MM.1S (cell line): ENCODE measurements around the gene PPP6R3.

ENCODE experiments used
- DNase-seq: peaks from one replicate; pipeline ENCODE4 v3.0.0-alpha.2; 2015
- H2AFZ ChIP-seq: fragments of 300-600 bp; sonication (generic); 2 replicates; pipeline ENCODE4 v1.6.0; 2016; ENCODE audit warnings: antibody characterized with exemption, low read length
- H3F3A ChIP-seq: fragments of 300-600 bp; sonication (generic); 2 replicates; pipeline ENCODE4 v1.6.1; 2016; ENCODE audit warnings: mild to moderate bottlenecking, antibody characterized with exemption, low read length, moderate library complexity, mixed read lengths; ENCODE audit not compliant: insufficient read depth
- H3K27ac ChIP-seq: fragments of 300-600 bp; sonication (generic); 2 replicates; pipeline ENCODE4 v1.5.1; 2016; ENCODE audit warnings: mild to moderate bottlenecking, low read length
- H3K27me3 ChIP-seq: fragments of 300-600 bp; sonication (generic); replicated peaks from 2 replicates; pipeline ENCODE4 v1.6.0; 2016; ENCODE audit warnings: low read length; ENCODE audit not compliant: insufficient read depth
- H3K36me3 ChIP-seq: fragments of 300-600 bp; sonication (generic); replicated peaks from 2 replicates; pipeline ENCODE4 v1.6.1; 2016; ENCODE audit warnings: mild to moderate bottlenecking, low read length, mixed read lengths; ENCODE audit not compliant: insufficient read depth
- H3K4me1 ChIP-seq: fragments of 300-600 bp; sonication (generic); 2 replicates; pipeline ENCODE4 v1.6.1; 2016; ENCODE audit warnings: low read length, mixed read lengths
- H3K4me2 ChIP-seq: fragments of 300-600 bp; sonication (generic); 2 replicates; pipeline ENCODE4 v1.6.0; 2016; ENCODE audit warnings: low read depth, low read length
- H3K4me3 ChIP-seq: fragments of 300-600 bp; sonication (generic); 2 replicates; pipeline ENCODE4 v1.5.1; 2016; ENCODE audit warnings: low read length, mixed read lengths
- H3K79me2 ChIP-seq: fragments of 300-600 bp; sonication (generic); 2 replicates; pipeline ENCODE4 v1.6.1; 2016; ENCODE audit warnings: mixed run types, low read length, mixed read lengths
- H3K9ac ChIP-seq: fragments of 300-600 bp; sonication (generic); 2 replicates; pipeline ENCODE4 v1.6.1; 2016; ENCODE audit warnings: low read length, mixed read lengths
- H3K9me2 ChIP-seq: fragments of 300-600 bp; sonication (generic); replicated peaks from 2 replicates; pipeline ENCODE4 v1.6.1; 2016; ENCODE audit warnings: mild to moderate bottlenecking, low read length, mixed read lengths; ENCODE audit not compliant: insufficient read depth
- H3K9me3 ChIP-seq: fragments of 300-600 bp; sonication (generic); replicated peaks from 2 replicates; pipeline ENCODE4 v1.6.1; 2016; ENCODE audit warnings: mild to moderate bottlenecking, low read length, mixed read lengths; ENCODE audit not compliant: insufficient read depth
- H4K20me1 ChIP-seq: fragments of 300-600 bp; sonication (generic); 2 replicates; pipeline ENCODE4 v1.6.1; 2016; ENCODE audit warnings: mild to moderate bottlenecking, low read length, moderate library complexity, mixed read lengths; ENCODE audit not compliant: insufficient read depth
- EZH2 ChIP-seq: fragments of 300-600 bp; sonication (generic); optimal IDR thresholded peaks from 2 replicates; pipeline ENCODE3; 2017; ENCODE audit warnings: low read depth, mild to moderate bottlenecking, antibody characterized with exemption, low read length, mixed read lengths
- EZH2phosphoT487 ChIP-seq: fragments of 300-600 bp; sonication (generic); IDR thresholded peaks from 2 replicates; pipeline ENCODE4 v1.6.1; 2018; ENCODE audit warnings: antibody characterized with exemption, low read length
- TF ChIP-seq, protein P1 (sequence below): fragments of 300-600 bp; sonication (generic); IDR thresholded peaks from 2 replicates; pipeline ENCODE4 v1.5.1; 2016; ENCODE audit warnings: antibody characterized with exemption, low read length, mixed read lengths

Gene PPP6R3

DNA sequence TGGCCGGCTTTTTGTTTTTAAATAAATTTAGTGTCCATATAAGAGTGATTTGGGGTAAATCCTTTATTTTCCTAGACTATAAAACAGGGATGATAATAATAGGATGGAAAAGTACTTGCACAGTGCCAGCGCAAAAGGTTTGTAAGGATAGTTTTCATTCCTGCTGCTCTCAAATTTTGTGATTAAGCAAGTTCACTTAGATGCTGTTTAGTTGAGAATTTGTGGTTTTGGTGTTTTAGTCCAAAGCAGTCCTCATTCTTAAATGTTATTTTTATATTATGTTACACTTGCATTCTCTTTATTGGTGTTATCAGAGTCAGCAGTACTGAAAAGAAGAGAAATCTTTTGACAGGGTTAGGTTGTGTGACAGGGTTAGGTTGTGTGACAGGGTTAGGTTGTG lies 47.9 kb downstream of the PPP6R3 start:
- no peaks in the 10 kb centered on the region for H3K4me1 ChIP-seq

GRCh38 chr11:68509066-68509465 lies 48.5 kb downstream of the PPP6R3 start:
- no peak for TF ChIP-seq EZH2phosphoT487
- TF ChIP-seq, protein P1, sequence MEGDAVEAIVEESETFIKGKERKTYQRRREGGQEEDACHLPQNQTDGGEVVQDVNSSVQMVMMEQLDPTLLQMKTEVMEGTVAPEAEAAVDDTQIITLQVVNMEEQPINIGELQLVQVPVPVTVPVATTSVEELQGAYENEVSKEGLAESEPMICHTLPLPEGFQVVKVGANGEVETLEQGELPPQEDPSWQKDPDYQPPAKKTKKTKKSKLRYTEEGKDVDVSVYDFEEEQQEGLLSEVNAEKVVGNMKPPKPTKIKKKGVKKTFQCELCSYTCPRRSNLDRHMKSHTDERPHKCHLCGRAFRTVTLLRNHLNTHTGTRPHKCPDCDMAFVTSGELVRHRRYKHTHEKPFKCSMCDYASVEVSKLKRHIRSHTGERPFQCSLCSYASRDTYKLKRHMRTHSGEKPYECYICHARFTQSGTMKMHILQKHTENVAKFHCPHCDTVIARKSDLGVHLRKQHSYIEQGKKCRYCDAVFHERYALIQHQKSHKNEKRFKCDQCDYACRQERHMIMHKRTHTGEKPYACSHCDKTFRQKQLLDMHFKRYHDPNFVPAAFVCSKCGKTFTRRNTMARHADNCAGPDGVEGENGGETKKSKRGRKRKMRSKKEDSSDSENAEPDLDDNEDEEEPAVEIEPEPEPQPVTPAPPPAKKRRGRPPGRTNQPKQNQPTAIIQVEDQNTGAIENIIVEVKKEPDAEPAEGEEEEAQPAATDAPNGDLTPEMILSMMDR: no peak
- no peak for TF ChIP-seq EZH2
- no peak for DNase-seq
- H3K79me2 ChIP-seq: peaks cover 100% of the 10 kb centered on the region

More for the DNA sequence above, 47.9 kb downstream of the PPP6R3 start:
- Histone ChIP-seq H3K27me3 (no peaks in the 10 kb centered on the region), H3K9me3 (no peaks in the 10 kb centered on the region), H3K79me2 (peaks cover 100% of the 10 kb centered on the region), H3F3A (no peaks in the 10 kb centered on the region), H3K4me2 (no peak overlapping the region), H2AFZ (no peak overlapping the region), H3K9ac (no peak overlapping the region), H3K36me3 (no peaks in the 10 kb centered on the region), H3K27ac (no peak overlapping the region), H3K4me3 (no peak overlapping the region), H4K20me1 (peaks cover 69% of the 10 kb centered on the region; the same call in 1 of the 2 replicates), H3K9me2 (no peaks in the 10 kb centered on the region)
- TF ChIP-seq, protein P1: no peak
- TF ChIP-seq EZH2phosphoT487 (no peak), EZH2 (no peak)
- no peak for DNase-seq

DNA sequence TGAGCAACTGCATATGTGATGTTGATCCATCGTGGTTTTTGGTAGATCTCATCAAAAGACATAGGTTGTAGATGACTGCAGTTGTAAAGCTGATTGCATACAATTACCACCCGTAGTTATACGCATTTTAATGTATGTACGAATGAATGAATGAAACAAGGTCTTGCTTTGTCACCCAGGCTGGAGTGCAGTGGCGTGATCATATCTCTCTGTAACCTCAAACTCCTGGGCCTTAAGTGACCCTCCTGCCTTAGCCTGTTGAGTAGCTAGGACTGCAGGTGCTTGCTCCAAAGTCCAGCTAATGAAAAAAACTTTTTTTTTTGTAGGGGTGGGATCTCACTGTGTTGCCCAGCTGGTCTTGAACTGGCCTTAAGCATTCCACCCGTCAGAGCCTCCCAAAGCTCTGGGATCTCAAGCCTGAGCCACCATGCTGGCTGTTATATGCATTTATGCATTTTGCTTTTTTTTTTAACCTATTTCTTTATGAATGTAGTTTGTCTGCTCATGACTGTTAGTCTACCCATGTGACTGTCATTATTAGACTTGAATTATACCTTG lies 53.5 kb downstream of the PPP6R3 start:
- no peak overlapping the region for H3K4me2 ChIP-seq
- H3K36me3 ChIP-seq: no peaks in the 10 kb centered on the region
- no peaks in the 10 kb centered on the region for H3F3A ChIP-seq
- no peak overlapping the region for H3K9ac ChIP-seq
- H3K79me2 ChIP-seq: peaks cover 98% of the 10 kb centered on the region
- no peak overlapping the region for H3K27ac ChIP-seq
- H2AFZ ChIP-seq: no peak overlapping the region
- no peaks in the 10 kb centered on the region for H3K9me2 ChIP-seq
- no peak for TF ChIP-seq EZH2phosphoT487
- TF ChIP-seq, protein P1: no peak
- TF ChIP-seq EZH2: no peak
- no peaks in the 10 kb centered on the region for H3K9me3 ChIP-seq
- H3K27me3 ChIP-seq: no peaks in the 10 kb centered on the region
- no peak overlapping the region for H3K4me3 ChIP-seq
- H4K20me1 ChIP-seq: peaks cover 42% of the 10 kb centered on the region
- DNase-seq: no peak
- H3K4me1 ChIP-seq: no peaks in the 10 kb centered on the region

More at GRCh38 chr11:68509066-68509465, 48.5 kb downstream of the PPP6R3 start:
- H3K9me3 ChIP-seq: no peaks in the 10 kb centered on the region
- H3K4me3 ChIP-seq: no peak overlapping the region
- no peak overlapping the region for H3K9ac ChIP-seq
- H3K4me2 ChIP-seq: no peak overlapping the region
- no peaks in the 10 kb centered on the region for H3F3A ChIP-seq
- no peaks in the 10 kb centered on the region for H3K27me3 ChIP-seq
- H3K27ac ChIP-seq: no peak overlapping the region
- H3K9me2 ChIP-seq: no peaks in the 10 kb centered on the region
- H3K36me3 ChIP-seq: no peaks in the 10 kb centered on the region
- H2AFZ ChIP-seq: no peak overlapping the region
- H3K4me1 ChIP-seq: no peaks in the 10 kb centered on the region
- peaks cover 68% of the 10 kb centered on the region; the same call in 1 of the 2 replicates for H4K20me1 ChIP-seq
